ENCODE results near the gene FNDC10.

DNA sequence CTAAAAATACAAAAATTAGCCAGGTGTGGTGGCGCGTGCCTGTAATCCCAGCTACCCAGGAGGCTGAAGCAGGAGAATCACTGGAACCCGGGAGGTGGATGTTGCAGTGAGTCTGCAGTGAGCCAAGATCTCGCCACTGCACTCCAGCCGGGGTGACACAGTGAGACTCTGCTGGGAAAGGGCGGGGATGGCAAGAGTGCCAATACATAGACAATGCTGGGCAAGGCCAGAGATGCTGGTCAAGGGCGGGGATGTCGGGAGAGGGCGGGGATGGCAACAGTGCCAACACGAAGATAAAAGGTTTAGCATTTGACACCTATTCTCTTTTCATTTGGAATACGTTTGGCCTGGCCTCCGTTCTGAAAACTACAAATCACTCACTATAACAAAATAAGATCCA lies 36.2 kb downstream of the FNDC10 start:
- TF ChIP-seq, protein P1, sequence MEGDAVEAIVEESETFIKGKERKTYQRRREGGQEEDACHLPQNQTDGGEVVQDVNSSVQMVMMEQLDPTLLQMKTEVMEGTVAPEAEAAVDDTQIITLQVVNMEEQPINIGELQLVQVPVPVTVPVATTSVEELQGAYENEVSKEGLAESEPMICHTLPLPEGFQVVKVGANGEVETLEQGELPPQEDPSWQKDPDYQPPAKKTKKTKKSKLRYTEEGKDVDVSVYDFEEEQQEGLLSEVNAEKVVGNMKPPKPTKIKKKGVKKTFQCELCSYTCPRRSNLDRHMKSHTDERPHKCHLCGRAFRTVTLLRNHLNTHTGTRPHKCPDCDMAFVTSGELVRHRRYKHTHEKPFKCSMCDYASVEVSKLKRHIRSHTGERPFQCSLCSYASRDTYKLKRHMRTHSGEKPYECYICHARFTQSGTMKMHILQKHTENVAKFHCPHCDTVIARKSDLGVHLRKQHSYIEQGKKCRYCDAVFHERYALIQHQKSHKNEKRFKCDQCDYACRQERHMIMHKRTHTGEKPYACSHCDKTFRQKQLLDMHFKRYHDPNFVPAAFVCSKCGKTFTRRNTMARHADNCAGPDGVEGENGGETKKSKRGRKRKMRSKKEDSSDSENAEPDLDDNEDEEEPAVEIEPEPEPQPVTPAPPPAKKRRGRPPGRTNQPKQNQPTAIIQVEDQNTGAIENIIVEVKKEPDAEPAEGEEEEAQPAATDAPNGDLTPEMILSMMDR (IDR thresholded peaks at IDR 0.05; ENCODE audit: poor library complexity), result no peak
- TF ChIP-seq EZH2phosphoT487 (IDR thresholded peaks at IDR 0.05; ENCODE audit: low read depth, severe bottlenecking, unreplicated experiment), result no peak
- no peak for TF ChIP-seq EZH2 (IDR thresholded peaks at IDR 0.05; ENCODE audit: borderline replicate concordance)

All from hepatocyte (in vitro differentiated cells).